HG03342 (cell line): ENCODE data around the gene CYP2E1.
"Not testable (repeated sequence)": the region's sequence is repeated elsewhere in the genome, so short reads cannot be mapped to it uniquely, and the experiment has no call there.

Experiments
- ATAC-seq: cut with Tn5 transposase; IDR thresholded peaks from one replicate; pipeline ENCODE4 v1.9.1; 2021; ENCODE audit warnings: mild to moderate bottlenecking, moderate library complexity; ENCODE audit not compliant: unreplicated experiment

Gene CYP2E1

DNA sequence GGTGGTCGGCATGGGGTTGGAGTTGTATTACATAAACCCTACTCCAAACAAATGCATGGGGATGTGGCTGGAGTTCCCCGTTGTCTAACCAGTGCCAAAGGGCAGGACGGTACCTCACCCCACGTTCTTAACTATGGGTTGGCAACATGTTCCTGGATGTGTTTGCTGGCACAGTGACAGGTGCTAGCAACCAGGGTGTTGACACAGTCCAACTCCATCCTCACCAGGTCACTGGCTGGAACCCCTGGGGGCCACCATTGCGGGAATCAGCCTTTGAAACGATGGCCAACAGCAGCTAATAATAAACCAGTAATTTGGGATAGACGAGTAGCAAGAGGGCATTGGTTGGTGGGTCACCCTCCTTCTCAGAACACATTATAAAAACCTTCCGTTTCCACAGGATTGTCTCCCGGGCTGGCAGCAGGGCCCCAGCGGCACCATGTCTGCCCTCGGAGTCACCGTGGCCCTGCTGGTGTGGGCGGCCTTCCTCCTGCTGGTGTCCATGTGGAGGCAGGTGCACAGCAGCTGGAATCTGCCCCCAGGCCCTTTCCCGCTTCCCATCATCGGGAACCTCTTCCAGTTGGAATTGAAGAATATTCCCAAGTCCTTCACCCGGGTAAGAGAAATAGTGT, at the start of gene CYP2E1:
TSS of gene CYP2E1 (plus strand) at position 407 of the 632 bp plus-strand sequence. CDS start at position 440, 33 bp downstream.
- ATAC-seq = no peak

DNA sequence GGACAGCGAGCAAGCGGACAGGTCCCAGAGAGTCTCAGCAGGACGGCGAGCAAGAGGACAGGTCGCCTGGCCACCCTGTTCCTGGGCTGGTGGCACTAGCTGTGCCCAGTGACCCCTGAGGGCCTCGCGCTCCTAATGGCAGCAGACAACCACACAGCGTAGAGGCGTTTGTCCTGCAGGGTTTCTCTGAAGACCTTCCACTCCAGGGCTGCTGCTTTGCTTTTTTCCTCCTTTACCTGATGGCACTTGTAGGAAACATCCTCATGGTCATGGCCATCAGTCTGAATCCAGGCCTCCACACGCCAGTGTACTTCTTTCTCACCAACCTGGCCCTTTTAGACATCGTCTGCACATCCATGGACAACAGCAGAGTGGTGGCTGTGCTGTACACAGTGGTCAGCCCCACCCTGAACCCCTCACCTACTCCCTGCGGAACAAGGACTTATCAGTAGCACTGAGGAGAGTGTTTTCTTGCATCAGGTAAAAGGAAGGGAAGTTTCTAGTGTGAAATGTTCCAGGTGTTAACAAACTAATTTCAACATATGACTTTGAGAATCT, 46.0 kb upstream of the CYP2E1 start:
- no peak for ATAC-seq

- no peak for ATAC-seq
Measured at GRCh38 chr10:133481657-133482056, 45.5 kb upstream of the CYP2E1 start.

DNA sequence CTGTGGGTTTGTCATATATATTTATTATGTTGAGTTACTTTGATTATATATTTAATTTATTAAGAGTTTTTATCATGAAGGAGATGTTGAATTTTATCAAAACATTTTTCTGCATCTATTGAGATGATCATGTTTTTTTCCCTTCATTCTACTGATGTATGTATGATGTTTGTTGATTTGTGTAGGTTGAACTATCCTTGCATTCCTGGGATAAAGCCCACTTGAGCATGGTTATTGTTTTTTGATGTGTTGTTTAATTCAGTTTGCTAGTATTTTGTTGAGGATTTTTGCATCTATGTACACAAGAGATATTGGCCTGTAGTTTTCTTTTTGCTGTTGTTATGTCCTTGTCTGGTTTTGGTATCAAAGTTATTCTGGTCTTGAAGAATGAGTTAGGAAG, 42.3 kb upstream of the CYP2E1 start:
- ATAC-seq = no peak

DNA sequence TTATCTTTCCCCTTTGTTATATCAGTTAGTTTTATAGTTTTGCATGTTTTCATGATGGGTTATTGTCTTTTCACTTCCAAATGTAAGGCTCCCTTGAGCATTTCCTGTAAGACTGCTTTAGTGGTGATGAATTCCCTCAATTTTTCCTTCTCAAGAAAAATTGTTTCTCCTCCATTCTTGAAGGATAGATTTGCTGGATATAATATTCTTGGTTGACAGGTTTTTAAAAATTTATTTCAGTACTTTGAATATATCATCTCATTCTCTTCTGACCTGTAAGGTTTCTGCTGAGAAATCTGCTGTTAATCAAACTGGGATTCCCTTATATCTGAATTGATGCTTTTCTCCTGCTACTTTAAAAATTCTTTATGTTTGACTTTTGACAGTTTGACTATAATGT, 40.1 kb upstream of the CYP2E1 start:
- no peak for ATAC-seq

GRCh38 chr10:133488354-133488753, 38.8 kb upstream of the CYP2E1 start:
- ATAC-seq = no peak

GRCh38 chr10:133489816-133490588, 37.2 kb upstream of the CYP2E1 start:
- ATAC-seq = peak; percentile 66

DNA sequence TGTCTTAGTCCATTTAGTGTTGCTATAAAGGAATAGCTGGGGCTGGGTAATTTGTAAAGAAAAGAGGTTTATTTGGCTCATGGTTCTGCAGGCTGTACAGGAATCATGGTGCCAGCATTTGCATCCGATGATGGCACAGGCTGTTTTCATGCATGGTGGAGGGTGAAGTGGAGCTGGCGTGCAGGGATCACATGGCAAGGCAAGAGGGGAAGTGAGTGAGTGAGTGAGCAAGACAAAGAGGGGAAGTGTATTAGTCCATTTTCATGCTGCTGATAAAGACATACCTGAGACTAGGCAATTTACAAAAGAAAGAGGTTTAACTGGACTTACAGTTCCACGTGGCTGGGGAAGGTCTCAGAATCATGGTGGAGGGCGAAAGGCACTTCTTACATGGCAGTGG, 33.6 kb upstream of the CYP2E1 start:
- not testable (repeated sequence) for ATAC-seq

- not testable (repeated sequence) for ATAC-seq
Measured at GRCh38 chr10:133497363-133497762, 29.8 kb upstream of the CYP2E1 start.

- ATAC-seq = not testable (repeated sequence)
Measured at GRCh38 chr10:133499176-133499575, 28.0 kb upstream of the CYP2E1 start.

- not testable (repeated sequence) for ATAC-seq
Measured at GRCh38 chr10:133500897-133501296, 26.3 kb upstream of the CYP2E1 start.

DNA sequence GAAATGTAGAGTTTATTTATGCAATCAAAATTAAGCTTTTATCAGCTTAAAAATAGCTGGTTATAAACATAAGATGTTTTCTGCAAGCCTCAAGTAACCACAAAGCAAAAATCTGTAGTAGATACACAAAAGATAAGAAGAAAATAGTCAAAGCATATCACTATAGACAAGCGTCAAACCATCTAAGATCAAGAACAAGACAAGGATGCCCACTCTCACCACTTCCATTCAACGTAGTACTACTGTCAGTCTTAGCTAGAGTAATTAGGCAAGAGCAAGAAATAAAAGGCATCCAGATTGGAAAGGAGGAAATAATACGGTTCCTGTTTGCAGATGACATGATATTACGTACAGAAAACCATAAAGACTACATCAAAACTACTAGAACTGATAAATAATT, 17.5 kb upstream of the CYP2E1 start:
- ATAC-seq = no peak

DNA sequence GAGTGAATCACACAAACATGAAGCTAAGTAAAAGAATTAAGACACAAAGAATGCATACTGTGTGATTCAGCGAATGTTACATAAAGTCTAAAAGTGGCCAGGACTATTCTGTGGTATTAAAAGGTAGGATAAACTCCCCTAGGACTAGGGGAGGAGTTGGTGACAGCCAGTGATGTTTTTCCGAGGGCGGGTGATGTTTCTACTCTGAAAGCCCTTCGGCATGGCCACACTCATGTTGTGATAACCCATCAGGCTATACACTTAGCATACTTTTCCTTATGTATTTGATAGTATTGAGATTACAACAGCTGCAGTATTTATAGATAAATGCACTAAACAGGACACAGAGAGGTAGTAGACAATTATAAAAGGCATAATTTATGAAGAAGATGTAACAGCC, 15.8 kb upstream of the CYP2E1 start:
- ATAC-seq = no peak

- ATAC-seq = no peak
Measured at GRCh38 chr10:133511907-133512528, 15.1 kb upstream of the CYP2E1 start.

DNA sequence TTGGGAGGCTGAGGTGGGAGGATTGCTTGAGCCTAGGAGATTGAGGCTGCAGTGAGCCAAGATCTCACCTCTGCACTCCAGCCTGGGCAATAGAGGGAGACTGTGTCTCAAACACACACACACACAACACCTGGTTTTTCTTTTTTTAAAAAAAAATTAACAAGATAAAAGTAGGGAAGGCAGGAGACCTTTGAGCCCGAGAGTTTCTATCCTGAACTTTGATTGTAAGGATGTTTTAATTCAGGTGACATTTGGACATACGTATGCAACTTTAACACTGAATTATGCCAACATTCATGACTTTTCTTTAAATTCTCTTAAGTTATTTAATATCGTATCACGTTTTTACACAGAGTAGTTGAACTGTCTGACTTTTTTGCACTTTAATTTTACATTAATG, 11.7 kb upstream of the CYP2E1 start:
- ATAC-seq = no peak

DNA sequence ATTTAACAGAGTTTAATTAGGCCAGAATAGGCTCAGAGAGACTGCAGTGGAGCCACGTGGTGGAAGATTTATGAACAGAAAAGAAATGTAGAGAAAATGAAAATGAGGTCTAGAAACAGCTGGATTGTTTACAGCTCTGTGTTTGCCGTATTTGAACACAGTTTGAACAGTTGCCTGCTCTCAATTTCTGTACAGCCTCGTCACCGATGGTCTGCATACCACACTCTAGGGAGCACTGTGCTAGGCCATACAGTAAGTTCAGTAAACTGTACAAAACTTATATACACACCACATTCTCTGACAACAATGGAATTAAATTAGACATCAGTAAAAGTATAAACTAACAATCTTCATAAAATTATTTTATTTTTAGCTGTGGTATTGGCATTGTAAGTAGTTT, 11.1 kb upstream of the CYP2E1 start:
- no peak for ATAC-seq

GRCh38 chr10:133518517-133518916, 8.6 kb upstream of the CYP2E1 start:
- ATAC-seq = not testable (repeated sequence)

DNA sequence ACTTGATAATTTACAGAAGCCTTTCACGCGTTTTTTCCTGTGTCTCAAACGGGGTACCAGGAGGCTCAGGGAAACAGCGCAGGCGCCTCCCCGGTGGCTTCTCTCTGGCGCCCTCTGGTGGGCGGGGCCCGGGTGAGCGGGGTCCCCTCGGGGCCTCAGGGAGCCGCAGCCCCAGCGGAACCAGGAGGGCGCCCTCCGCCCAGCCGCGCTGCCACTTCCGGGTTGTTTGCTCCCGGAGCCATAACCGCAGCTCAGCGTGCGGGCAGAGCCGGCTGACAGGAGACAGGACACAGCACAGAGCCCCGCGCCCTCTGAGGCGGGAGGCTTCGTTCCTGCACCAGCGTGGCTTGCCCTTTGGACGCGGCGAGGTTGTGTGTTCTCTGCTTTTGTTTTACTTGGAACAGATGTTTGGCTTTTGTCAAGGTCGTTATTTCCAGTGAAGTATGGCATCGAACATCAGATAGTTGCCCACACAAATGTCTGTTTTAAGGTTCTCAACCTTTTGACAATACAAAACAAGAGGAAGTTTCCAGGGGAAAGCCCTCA, 6.9 kb upstream of the CYP2E1 start:
- ATAC-seq = peak; percentile 97

DNA sequence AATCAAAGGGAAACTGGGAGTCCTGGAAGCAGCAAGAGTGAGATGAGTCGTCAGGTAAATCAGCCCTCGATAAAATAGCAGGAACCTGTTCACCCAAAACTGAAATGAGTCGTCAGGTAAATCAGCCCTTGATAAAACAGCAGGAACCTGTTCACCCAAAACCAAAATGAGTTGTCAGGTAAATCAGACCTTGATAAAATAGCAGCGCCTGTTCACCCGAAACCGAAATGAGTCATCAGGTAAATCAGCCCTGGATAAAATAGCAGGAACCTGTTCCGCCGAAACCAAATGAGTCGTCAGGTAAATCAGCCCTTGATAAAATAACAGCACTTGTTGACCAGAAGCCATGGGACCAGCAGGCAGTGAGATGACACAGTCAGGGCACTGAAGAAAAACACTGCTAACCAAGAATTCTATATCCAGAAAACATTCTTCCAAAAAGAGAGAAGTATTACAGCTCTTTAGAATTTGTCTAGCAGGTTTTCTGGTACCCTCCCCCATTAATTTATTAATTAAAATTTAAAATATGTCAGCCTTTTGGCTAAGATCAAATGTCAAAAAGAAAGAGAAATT, 3.4 kb upstream of the CYP2E1 start:
- no peak for ATAC-seq

DNA sequence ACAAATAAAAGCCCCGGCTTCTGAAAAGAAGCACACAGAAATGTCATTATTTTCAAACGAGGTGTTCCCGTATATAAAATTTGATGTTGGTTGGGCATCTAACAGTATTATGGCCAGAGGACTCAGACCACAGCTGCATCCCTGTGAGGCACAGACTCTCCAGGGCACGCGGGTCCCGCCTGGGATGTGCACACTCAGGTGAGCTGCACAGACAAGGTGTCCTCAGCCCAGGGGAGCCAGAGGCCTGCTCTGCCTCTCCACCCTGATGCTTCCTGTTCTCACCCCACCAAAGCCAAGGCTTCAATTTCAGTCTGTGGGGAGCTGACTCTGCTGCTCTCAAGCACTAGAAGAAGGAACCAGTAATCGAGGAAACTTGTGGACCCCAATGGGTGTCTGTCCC, 1.7 kb upstream of the CYP2E1 start:
- ATAC-seq = no peak

GRCh38 chr10:133527771-133528271, 658 bp downstream of the CYP2E1 start:
- no peak for ATAC-seq
